ENCODE results near the gene TMEM167A. TPM values are rescaled to one million over a fixed set of nuclear protein-coding genes. Genes with fewer than 3 reads are reported as not detected.

Gene TMEM167A
- 89.9 TPM for total RNA-seq
- long read RNA-seq, full-length matches to known transcripts, result 66 of 74 reads
- long read RNA-seq, partial matches to known transcripts, result 1 of 74 reads
- long read RNA-seq, other reads (novel, unspliced or antisense), result 7 of 74 reads

GRCh38 chr5:83076742-83077661 is at the start of gene TMEM167A, which contains the start of gene XRCC4:
TSS of gene TMEM167A (minus strand) at chr5:83077394. CDS start at chr5:83077323, 71 bp downstream.
TSS of gene XRCC4 (plus strand) at chr5:83077547. CDS start at chr5:83104920, 27,373 bp downstream.
- Histone ChIP-seq H3K4me1 (peaks cover 45% of the 10 kb centered on the region), H3K9me3 (no peaks in the 10 kb centered on the region), H3K36me3 (no peaks in the 10 kb centered on the region), H3K4me3 (peak within 1 kb of the TSS; percentile 88), H3K27ac (peak within 1 kb of the TSS; percentile 89), H3K27me3 (ENCODE audit: low read depth) (no peaks in the 10 kb centered on the region)
- intact Hi-C loops (cut with DNase I), result no loop called here
- TF ChIP-seq CTCF (IDR thresholded peaks at IDR 0.05), result no peak
- ATAC-seq (peak; percentile 100), DNase-seq (peak; percentile 97)

- no peak overlapping the region for H3K27ac ChIP-seq
- TF ChIP-seq CTCF (IDR thresholded peaks at IDR 0.05), result no peak
- H3K4me3 ChIP-seq, result no peak overlapping the region
- intact Hi-C loops (cut with DNase I), result no loop called here
- no peaks in the 10 kb centered on the region for H3K36me3 ChIP-seq
- H3K9me3 ChIP-seq, result no peaks in the 10 kb centered on the region
- ATAC-seq, result no peak
- H3K4me1 ChIP-seq, result no peaks in the 10 kb centered on the region
- no peak for DNase-seq
- no peaks in the 10 kb centered on the region for H3K27me3 ChIP-seq (ENCODE audit: low read depth)
These were observed 49.3 kb upstream of the TMEM167A start for GRCh38 chr5:83126501-83126900.

GRCh38 chr5:83125560-83125959 is 48.4 kb upstream of the TMEM167A start:
- Histone ChIP-seq H3K9me3 (no peaks in the 10 kb centered on the region), H3K27me3 (ENCODE audit: low read depth) (no peaks in the 10 kb centered on the region), H3K27ac (no peak overlapping the region), H3K4me3 (no peak overlapping the region), H3K36me3 (no peaks in the 10 kb centered on the region), H3K4me1 (no peaks in the 10 kb centered on the region)
- ATAC-seq (no peak), DNase-seq (no peak)
- intact Hi-C loops (cut with DNase I), result no loop called here
- no peak for TF ChIP-seq CTCF (IDR thresholded peaks at IDR 0.05)

- ATAC-seq (no peak), DNase-seq (no peak)
- Histone ChIP-seq H3K36me3 (no peaks in the 10 kb centered on the region), H3K27me3 (ENCODE audit: low read depth) (no peaks in the 10 kb centered on the region), H3K27ac (no peak overlapping the region), H3K4me1 (no peaks in the 10 kb centered on the region), H3K9me3 (no peaks in the 10 kb centered on the region), H3K4me3 (no peak overlapping the region)
- TF ChIP-seq CTCF (IDR thresholded peaks at IDR 0.05), result no peak
- intact Hi-C loops (cut with DNase I), result no loop called here
These were observed 47.4 kb upstream of the TMEM167A start for GRCh38 chr5:83124593-83124992.

- Histone ChIP-seq H3K27me3 (ENCODE audit: low read depth) (no peaks in the 10 kb centered on the region), H3K4me1 (no peaks in the 10 kb centered on the region), H3K4me3 (no peak overlapping the region), H3K27ac (no peak overlapping the region), H3K36me3 (no peaks in the 10 kb centered on the region), H3K9me3 (peaks cover 7% of the 10 kb centered on the region)
- ATAC-seq (no peak), DNase-seq (no peak)
- intact Hi-C loops (cut with DNase I), result no loop called here
- no peak for TF ChIP-seq CTCF (IDR thresholded peaks at IDR 0.05)
These were observed 41.8 kb upstream of the TMEM167A start for GRCh38 chr5:83118976-83119375.
